Tibial artery (tissue), 4 donors: ENCODE results near the gene ALDH3A1.

ENCODE experiments used
- DNase-seq, 2 donors: peaks; one replicate each; pipeline ENCODE4 v3.0.0-alpha.2; 2019
- H3K27ac ChIP-seq, 2 donors: fragments of 200-600 bp; sonication (generic) in 1 of 2; 1 replicate in 1 of 2; 2 replicates in 1 of 2; pipeline ENCODE4 v1.5.1; 2018 to 2019; ENCODE audit warnings: mild to moderate bottlenecking in 1 of 2
- H3K27me3 ChIP-seq, 2 donors: fragments of 200-600 bp; sonication (generic) in 1 of 2; one replicate each; pipeline versions ENCODE4 v1.5.1 to v1.6.0; 2016 to 2019
- H3K36me3 ChIP-seq, 3 donors: fragments of 200-600 bp; sonication (generic) in 2 of 3; one replicate each; pipeline ENCODE4 v1.5.1; 2016 to 2019; ENCODE audit warnings: mild to moderate bottlenecking in 2 of 3
- H3K4me1 ChIP-seq, 4 donors: fragments of 200-600 bp; sonication (generic) in 2 of 4; 1 replicate in 3 of 4; 2 replicates in 1 of 4; pipeline ENCODE4 v1.5.1; 2016 to 2019
- H3K4me3 ChIP-seq, 2 donors: fragments of 200-600 bp; sonication (generic) in 1 of 2; 1 replicate in 1 of 2; 2 replicates in 1 of 2; pipeline ENCODE4 v1.5.1; 2018 to 2019; ENCODE audit warnings: mild to moderate bottlenecking in 2 of 2
- H3K9me3 ChIP-seq, 3 donors: fragments of 200-600 bp; sonication (generic) in 1 of 3; one replicate each; pipeline ENCODE4 v1.5.1; 2016 to 2019
- intact Hi-C: fragments of 100-400 bp; cut with DNase I; formaldehyde crosslinking; loops from one replicate; pipeline ENCODE4 v1.15.0; 2023; ENCODE audit warnings: low total_unique reads
- TF ChIP-seq, protein P1 (sequence below), 2 experiments: fragments of 200-600 bp in 1 of 2; fragments of 450-650 bp in 1 of 2; IDR thresholded peaks; one replicate each; pipeline ENCODE4 v1.5.1; 2017 to 2019; ENCODE audit warnings: antibody characterized with exemption in 2 of 2, mild to moderate bottlenecking in 1 of 2, moderate library complexity in 1 of 2

ALDH3A1 gene

DNA sequence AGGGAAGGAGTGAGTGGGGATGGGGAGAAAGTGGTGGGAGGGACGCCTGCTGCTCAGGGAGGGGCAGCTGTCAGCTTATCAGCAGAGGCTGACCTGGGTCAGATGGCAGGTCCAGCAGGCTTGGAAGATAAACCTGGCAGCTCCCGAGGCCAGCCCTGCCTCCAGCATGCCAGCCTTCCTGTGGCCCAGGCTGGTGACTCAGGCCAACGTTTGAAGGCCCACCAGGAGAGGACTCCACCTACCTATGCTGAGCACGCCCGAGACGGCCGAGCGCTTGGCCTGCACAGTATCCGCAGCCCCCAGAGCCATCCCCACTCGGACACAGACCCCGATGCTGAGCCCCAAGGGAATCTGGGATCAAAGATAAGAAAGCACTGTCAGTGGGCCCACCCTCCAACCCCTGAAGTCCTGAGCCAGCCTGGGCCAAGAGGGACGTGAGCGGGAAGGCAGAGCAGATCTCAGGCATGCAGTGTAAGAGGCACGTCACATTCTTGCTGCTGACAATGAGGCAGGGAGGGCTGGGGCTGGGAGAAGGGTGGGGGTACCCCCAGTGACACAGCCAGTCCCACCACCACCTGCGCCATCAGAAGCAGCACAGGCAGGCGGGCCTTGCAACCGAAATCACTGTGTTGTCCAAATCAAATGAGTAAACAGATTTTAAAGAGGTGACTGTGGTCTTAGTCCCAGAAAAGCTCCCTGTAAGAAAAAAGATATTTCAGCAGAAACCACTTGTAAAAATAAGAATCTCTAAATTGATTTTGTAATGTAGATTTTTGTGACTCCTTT, 44.1 kb downstream of the ALDH3A1 start:
- Histone ChIP-seq H3K9me3 (no peaks in the 10 kb centered on the region), H3K27me3 (no peaks in the 10 kb centered on the region), H3K36me3 (no peaks in the 10 kb centered on the region), H3K27ac (no peak overlapping the region), H3K4me1 (peaks cover 0 to 18% (median 10%) of the 10 kb centered on the region in 4 donors), H3K4me3 (no peak overlapping the region)
- DNase-seq = no peak
- TF ChIP-seq, protein P1, sequence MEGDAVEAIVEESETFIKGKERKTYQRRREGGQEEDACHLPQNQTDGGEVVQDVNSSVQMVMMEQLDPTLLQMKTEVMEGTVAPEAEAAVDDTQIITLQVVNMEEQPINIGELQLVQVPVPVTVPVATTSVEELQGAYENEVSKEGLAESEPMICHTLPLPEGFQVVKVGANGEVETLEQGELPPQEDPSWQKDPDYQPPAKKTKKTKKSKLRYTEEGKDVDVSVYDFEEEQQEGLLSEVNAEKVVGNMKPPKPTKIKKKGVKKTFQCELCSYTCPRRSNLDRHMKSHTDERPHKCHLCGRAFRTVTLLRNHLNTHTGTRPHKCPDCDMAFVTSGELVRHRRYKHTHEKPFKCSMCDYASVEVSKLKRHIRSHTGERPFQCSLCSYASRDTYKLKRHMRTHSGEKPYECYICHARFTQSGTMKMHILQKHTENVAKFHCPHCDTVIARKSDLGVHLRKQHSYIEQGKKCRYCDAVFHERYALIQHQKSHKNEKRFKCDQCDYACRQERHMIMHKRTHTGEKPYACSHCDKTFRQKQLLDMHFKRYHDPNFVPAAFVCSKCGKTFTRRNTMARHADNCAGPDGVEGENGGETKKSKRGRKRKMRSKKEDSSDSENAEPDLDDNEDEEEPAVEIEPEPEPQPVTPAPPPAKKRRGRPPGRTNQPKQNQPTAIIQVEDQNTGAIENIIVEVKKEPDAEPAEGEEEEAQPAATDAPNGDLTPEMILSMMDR (IDR thresholded peaks at IDR 0.05) = no peak
- intact Hi-C loops = no loop called here

DNA sequence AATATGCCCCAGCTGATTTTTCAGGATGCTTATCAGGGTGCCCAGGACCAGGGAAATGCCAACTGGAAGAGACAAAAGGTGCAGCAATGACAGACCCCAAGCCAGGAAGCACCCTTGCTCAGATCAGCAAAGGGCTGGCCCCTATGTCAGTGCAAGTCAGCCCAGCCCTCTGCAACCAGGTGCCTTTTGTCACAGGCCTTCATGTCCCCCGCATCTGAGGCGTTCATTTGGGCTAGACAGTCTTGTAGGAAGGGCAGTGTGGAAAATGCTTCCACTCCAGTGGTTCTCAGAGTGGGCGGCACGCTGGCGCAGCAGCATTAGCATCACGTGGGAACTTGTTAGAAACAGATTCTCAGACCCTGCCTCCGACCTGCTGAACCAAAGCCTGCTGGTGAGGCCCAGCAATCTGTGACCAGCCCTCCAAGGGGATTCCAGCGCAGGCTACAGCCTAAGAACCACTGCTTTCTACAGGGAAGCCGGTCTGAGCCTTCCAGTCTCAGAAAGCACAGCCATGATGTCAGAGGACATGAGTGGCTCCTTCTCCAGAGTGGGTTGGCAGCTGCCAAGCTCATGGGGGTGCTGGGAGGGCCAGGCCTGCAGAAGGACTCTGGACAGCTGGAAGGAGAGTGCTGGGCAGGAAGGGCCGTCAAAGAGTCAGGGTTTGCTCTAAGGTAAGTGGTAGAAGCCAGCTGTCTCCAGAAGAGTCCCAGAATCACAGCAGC, 44.8 kb downstream of the ALDH3A1 start:
- Histone ChIP-seq H3K27ac (no peak overlapping the region), H3K4me3 (no peak overlapping the region), H3K27me3 (no peaks in the 10 kb centered on the region), H3K36me3 (no peaks in the 10 kb centered on the region), H3K9me3 (no peaks in the 10 kb centered on the region), H3K4me1 (peaks cover 0 to 18% (median 10%) of the 10 kb centered on the region in 4 donors)
- DNase-seq = no peak
- TF ChIP-seq, protein P1 (IDR thresholded peaks at IDR 0.05) = no peak
- intact Hi-C loops = no loop called here

DNA sequence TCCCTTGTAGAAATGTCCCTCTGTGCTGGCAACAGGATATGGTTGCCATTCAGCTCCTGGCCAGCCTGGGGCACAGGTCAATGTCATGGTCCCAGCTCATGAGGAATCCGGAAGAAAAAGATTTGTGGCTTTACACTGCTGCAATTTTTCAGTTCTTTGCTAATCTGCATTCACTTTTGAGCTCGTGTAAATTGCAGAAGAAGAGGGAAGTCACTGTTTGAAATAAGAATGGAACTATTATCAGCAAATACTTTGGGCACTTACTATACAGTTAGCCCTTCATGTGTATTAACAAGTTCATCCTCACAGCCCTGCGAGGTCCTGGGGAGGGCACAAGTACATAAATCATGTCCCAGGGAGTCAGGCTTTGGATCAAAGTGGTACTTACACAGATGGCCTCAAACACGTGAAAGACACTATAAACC, 45.9 kb downstream of the ALDH3A1 start:
- Histone ChIP-seq H3K4me3 (no peak overlapping the region), H3K9me3 (no peaks in the 10 kb centered on the region), H3K36me3 (no peaks in the 10 kb centered on the region), H3K27ac (no peak overlapping the region), H3K27me3 (no peaks in the 10 kb centered on the region), H3K4me1 (peaks cover 0 to 18% (median 10%) of the 10 kb centered on the region in 4 donors)
- TF ChIP-seq, protein P1 (IDR thresholded peaks at IDR 0.05) = no peak
- DNase-seq = no peak
- intact Hi-C loops = no loop called here
